Adrenal gland (tissue), 5 donors: ENCODE data around the gene SLC2A9.

Experiments
- POLR2A ChIP-seq, 2 donors: fragments of 450-650 bp; IDR thresholded peaks; one replicate each; pipeline ENCODE4 v1.6.1; 2017; ENCODE audit warnings: antibody characterized with exemption in 2 of 2, mild to moderate bottlenecking in 2 of 2, moderate library complexity in 1 of 2
- TF ChIP-seq, protein P1 (sequence below), 6 experiments: fragments of 450-650 bp in 4 of 6; fragments of 200-600 bp in 2 of 6; sonication (generic) in 1 of 6; IDR thresholded peaks; 1 replicate in 5 of 6; 2 replicates in 1 of 6; pipeline versions ENCODE4 v1.5.1 to v1.8.0; 2016 to 2021; ENCODE audit warnings: antibody characterized with exemption in 6 of 6, mild to moderate bottlenecking in 2 of 6, moderate library complexity in 1 of 6
- donor health status: DM: no; HTN: no; CAD: no.

DNA sequence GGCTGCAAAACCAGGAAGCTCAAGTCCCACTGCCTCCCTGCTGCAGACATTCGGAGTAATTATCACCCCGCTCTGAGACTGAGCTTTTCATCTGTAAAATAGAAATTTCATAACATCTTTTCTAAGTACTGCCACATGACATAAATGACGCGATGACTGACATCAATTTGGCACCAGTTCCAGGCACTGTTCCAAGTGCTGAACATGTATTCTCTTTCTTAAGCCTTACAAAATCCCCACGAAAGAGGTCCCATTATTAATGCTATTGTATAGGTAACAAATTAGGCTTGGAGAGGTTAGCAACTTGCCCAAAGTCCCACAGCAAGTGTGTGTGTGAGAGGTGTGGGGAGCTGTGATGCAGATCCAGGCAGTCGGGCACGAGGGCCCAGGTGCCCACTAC lies 56.4 kb downstream of the SLC2A9 start:
- TF ChIP-seq, protein P1, sequence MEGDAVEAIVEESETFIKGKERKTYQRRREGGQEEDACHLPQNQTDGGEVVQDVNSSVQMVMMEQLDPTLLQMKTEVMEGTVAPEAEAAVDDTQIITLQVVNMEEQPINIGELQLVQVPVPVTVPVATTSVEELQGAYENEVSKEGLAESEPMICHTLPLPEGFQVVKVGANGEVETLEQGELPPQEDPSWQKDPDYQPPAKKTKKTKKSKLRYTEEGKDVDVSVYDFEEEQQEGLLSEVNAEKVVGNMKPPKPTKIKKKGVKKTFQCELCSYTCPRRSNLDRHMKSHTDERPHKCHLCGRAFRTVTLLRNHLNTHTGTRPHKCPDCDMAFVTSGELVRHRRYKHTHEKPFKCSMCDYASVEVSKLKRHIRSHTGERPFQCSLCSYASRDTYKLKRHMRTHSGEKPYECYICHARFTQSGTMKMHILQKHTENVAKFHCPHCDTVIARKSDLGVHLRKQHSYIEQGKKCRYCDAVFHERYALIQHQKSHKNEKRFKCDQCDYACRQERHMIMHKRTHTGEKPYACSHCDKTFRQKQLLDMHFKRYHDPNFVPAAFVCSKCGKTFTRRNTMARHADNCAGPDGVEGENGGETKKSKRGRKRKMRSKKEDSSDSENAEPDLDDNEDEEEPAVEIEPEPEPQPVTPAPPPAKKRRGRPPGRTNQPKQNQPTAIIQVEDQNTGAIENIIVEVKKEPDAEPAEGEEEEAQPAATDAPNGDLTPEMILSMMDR (IDR thresholded peaks at IDR 0.05): no peak
- TF ChIP-seq POLR2A (IDR thresholded peaks at IDR 0.05): no peak
